Panc1 (cell line): ENCODE results near the gene DDX10.

Source experiments
- CTCF ChIP-seq: fragments of 450-650 bp; IDR thresholded peaks from 2 replicates; pipeline ENCODE4 v1.5.1; 2017; ENCODE audit warnings: mild to moderate bottlenecking
- POLR2AphosphoS5 ChIP-seq: IDR thresholded peaks from 2 replicates; pipeline ENCODE4 v1.6.1; 2012; ENCODE audit warnings: mild to moderate bottlenecking, low read depth, low read length, moderate library complexity
- REST ChIP-seq, 2 experiments: IDR thresholded peaks; 2 replicates each; pipeline ENCODE4 v1.6.1; 2011 to 2012; ENCODE audit warnings: low read depth in 2 of 2, control low read depth in 1 of 2, low read length in 1 of 2, mild to moderate bottlenecking in 1 of 2, moderate library complexity in 1 of 2; ENCODE audit not compliant: insufficient read depth in 1 of 2

GRCh38 chr11:108693852-108694251 lies 29.0 kb downstream of the DDX10 start:
- TF ChIP-seq CTCF (no peak), REST (IDR thresholded peaks at IDR 0.05; ENCODE audit: insufficient read depth in 1 of 2, low read depth in 2 of 2, low read length in 1 of 2) (no peak), POLR2AphosphoS5 (no peak)
